Measurements from ENCODE around the gene TOX2.

The TOX2 gene

GRCh38 chr20:44071057-44071456, 156.4 kb downstream of the TOX2 start:
- H3K4me1 ChIP-seq = peaks cover 19% of the 10 kb centered on the region
- no peak for DNase-seq
- H3K4me3 ChIP-seq (ENCODE audit: low read depth, low read length) = no peak overlapping the region
- H3K27me3 ChIP-seq = no peaks in the 10 kb centered on the region
- TF ChIP-seq CTCF (IDR thresholded peaks at IDR 0.05; ENCODE audit: low read depth, low read length) = no peak
- no peaks in the 10 kb centered on the region for H3K9me3 ChIP-seq
- no peaks in the 10 kb centered on the region for H3K36me3 ChIP-seq

- DNase-seq = no peak
- Histone ChIP-seq H3K4me1 (peaks cover 19% of the 10 kb centered on the region), H3K4me3 (ENCODE audit: low read depth, low read length) (no peak overlapping the region), H3K9me3 (no peaks in the 10 kb centered on the region), H3K27me3 (no peaks in the 10 kb centered on the region), H3K36me3 (no peaks in the 10 kb centered on the region)
- TF ChIP-seq CTCF (IDR thresholded peaks at IDR 0.05; ENCODE audit: low read depth, low read length) = no peak
These were observed 157.0 kb downstream of the TOX2 start for GRCh38 chr20:44071526-44072111.

DNA sequence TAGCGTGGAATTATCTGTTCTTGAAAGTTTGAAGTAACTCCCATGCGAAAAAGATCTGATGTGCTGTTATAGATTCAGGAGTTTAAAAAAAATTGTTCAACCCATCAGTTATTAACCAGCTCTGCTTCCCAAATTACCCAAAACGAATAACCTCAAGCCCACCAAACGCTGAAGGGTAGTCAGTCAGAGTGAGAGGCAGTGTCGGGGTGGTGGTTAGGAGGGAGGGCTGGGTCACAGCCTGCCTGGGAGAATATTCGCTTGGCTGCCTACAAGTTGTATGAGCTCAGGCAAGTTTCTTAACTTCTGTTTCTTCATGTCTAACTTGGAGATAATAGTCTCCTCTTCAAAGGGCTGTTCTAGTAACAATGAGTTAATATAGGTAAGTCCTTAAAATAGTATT, 157.7 kb downstream of the TOX2 start:
- Histone ChIP-seq H3K27me3 (no peaks in the 10 kb centered on the region), H3K36me3 (no peaks in the 10 kb centered on the region)

DNA sequence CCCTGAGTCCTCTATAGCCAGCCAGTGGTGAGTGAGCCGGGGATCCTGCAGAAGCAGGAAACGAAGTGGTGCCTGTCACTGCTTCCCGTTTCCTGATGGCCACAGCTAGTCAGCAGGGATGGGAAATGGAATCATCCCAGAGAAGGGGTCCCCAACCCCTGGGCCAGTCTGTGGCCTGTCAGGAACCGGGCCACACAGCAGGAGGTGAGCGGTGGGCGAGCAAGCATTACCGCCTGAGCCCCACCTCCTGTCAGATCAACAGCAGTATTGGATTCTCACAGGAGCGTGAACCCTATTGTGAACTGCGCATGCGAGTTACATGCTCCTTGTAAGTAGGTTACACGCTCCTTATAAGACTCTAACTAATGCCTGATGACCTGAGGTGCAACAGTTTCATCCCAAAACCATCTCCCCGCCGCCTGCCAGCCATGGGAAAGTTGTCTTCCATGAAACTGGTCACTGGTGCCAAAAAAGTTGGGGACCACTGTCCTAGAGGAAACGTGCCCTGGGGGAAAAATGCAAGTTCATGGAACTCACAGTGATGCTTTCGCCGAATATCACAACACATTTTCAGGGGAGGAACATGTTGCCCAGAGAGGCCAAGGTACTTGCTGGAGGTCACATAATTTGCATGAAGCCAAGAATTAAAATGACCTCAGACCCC, 158.5 kb downstream of the TOX2 start:
- DNase-seq = no peak
- no peaks in the 10 kb centered on the region for H3K9me3 ChIP-seq
- no peaks in the 10 kb centered on the region for H3K36me3 ChIP-seq
- TF ChIP-seq CTCF (IDR thresholded peaks at IDR 0.05; ENCODE audit: low read depth, low read length) = no peak
- H3K4me1 ChIP-seq = peaks cover 19% of the 10 kb centered on the region
- no peaks in the 10 kb centered on the region for H3K27me3 ChIP-seq
- no peak overlapping the region for H3K4me3 ChIP-seq (ENCODE audit: low read depth, low read length)

More for the DNA sequence above, 157.7 kb downstream of the TOX2 start:
- H3K9me3 ChIP-seq = no peaks in the 10 kb centered on the region
- TF ChIP-seq CTCF (IDR thresholded peaks at IDR 0.05; ENCODE audit: low read depth, low read length) = no peak
- no peak for DNase-seq
- H3K4me3 ChIP-seq (ENCODE audit: low read depth, low read length) = no peak overlapping the region
- H3K4me1 ChIP-seq = peaks cover 19% of the 10 kb centered on the region

- no peaks in the 10 kb centered on the region for H3K27me3 ChIP-seq
- H3K9me3 ChIP-seq = no peaks in the 10 kb centered on the region
- DNase-seq = no peak
- TF ChIP-seq CTCF (IDR thresholded peaks at IDR 0.05; ENCODE audit: low read depth, low read length) = no peak
- peaks cover 19% of the 10 kb centered on the region for H3K4me1 ChIP-seq
- no peak overlapping the region for H3K4me3 ChIP-seq (ENCODE audit: low read depth, low read length)
- H3K36me3 ChIP-seq = no peaks in the 10 kb centered on the region
These were observed 159.0 kb downstream of the TOX2 start for GRCh38 chr20:44073675-44074071.

Measured in BE2C (cell line).